Stimulated activated CD8-positive, alpha-beta memory T cell treated with anti-CD3 and anti-CD28 coated beads, Interleukin-4, amount 100 ng/mL, for 4 hours (primary cell): ENCODE measurements around the gene TMEM100.
A peak's percentile ranks its signal among the peaks of the same experiment; 100 is the strongest.

Source experiments
- DNase-seq, 2 donors: peaks; one replicate each; pipeline ENCODE4 v3.0.0-alpha.2; 2020; ENCODE audit warnings: low read depth in 2 of 2, low spot score in 1 of 2

TMEM100 gene

GRCh38 chr17:55722742-55723487, at the start of gene TMEM100:
TSS of gene TMEM100 (minus strand) at chr17:55722864. CDS start at chr17:55721070, 1,794 bp downstream.
- no peak for DNase-seq

- DNase-seq: no peak
Measured at GRCh38 chr17:55772086-55772485, 49.4 kb upstream of the TMEM100 start.

GRCh38 chr17:55770196-55770870, 47.7 kb upstream of the TMEM100 start:
- no peak for DNase-seq

- no peak for DNase-seq
Measured at GRCh38 chr17:55769625-55770000, 46.9 kb upstream of the TMEM100 start.

- no peak for DNase-seq
Measured at GRCh38 chr17:55768936-55769624, 46.4 kb upstream of the TMEM100 start.

- DNase-seq: no peak
Measured at GRCh38 chr17:55765472-55765871, 42.8 kb upstream of the TMEM100 start.

- DNase-seq: no peak
Measured at GRCh38 chr17:55764610-55765009, 41.9 kb upstream of the TMEM100 start.

- DNase-seq: no peak
Measured at GRCh38 chr17:55763856-55764255, 41.2 kb upstream of the TMEM100 start.

- no peak for DNase-seq
Measured at GRCh38 chr17:55762086-55762858, 39.6 kb upstream of the TMEM100 start.

GRCh38 chr17:55760643-55761355, 38.1 kb upstream of the TMEM100 start:
- DNase-seq: no peak

GRCh38 chr17:55758171-55758570, 35.5 kb upstream of the TMEM100 start:
- no peak for DNase-seq

- no peak for DNase-seq
Measured at GRCh38 chr17:55757659-55758058, 35.0 kb upstream of the TMEM100 start.

- no peak for DNase-seq
Measured at GRCh38 chr17:55756689-55757088, 34.0 kb upstream of the TMEM100 start.

- no peak for DNase-seq
Measured at GRCh38 chr17:55751720-55752250, 29.1 kb upstream of the TMEM100 start.

- DNase-seq: peak; percentile 52 to 64
Measured at GRCh38 chr17:55750750-55751657, 28.3 kb upstream of the TMEM100 start, which contains the start of gene PCTP. TSS of gene PCTP (plus strand) at chr17:55751051. CDS start at chr17:55751104, 53 bp downstream.

- DNase-seq: no peak
Measured at GRCh38 chr17:55749985-55750384, 27.3 kb upstream of the TMEM100 start.

- DNase-seq: no peak
Measured at GRCh38 chr17:55748841-55749240, 26.2 kb upstream of the TMEM100 start.

- DNase-seq: no peak
Measured at GRCh38 chr17:55747209-55747608, 24.5 kb upstream of the TMEM100 start.

GRCh38 chr17:55746466-55746865, 23.8 kb upstream of the TMEM100 start:
- DNase-seq: no peak
